Activated naive CD8-positive, alpha-beta T cell treated with anti-CD3 and anti-CD28 coated beads, Interleukin-2, amount 50 U/mL, for 24 hours (primary cell): ENCODE results near the gene UBASH3B.
"Not testable (repeated sequence)": the region's sequence is repeated elsewhere in the genome, so short reads cannot be mapped to it uniquely, and the experiment has no call there.

Source experiments
- ATAC-seq: fragments of 150-1000 bp; cut with Tn5 transposase; one replicate; pipeline ENCODE4 v1.10.0; 2021
- DNase-seq: peaks from one replicate; pipeline ENCODE4 v3.0.0; 2021
- H3K27ac Mint-ChIP-seq: one replicate; pipeline ENCODE4 v1.8.0; 2021; ENCODE audit warnings: mild to moderate bottlenecking, mixed read lengths
- H3K27me3 Mint-ChIP-seq: one replicate; pipeline ENCODE4 v1.8.0; 2021; ENCODE audit warnings: mixed read lengths
- H3K36me3 Mint-ChIP-seq: one replicate; pipeline ENCODE4 v1.8.0; 2021; ENCODE audit warnings: low read depth, mixed read lengths
- H3K4me1 Mint-ChIP-seq: one replicate; pipeline ENCODE4 v1.8.0; 2021; ENCODE audit warnings: mixed read lengths
- H3K4me3 Mint-ChIP-seq: one replicate; pipeline ENCODE4 v1.8.0; 2021; ENCODE audit warnings: mild to moderate bottlenecking, moderate library complexity, mixed read lengths
- H3K9me3 Mint-ChIP-seq: one replicate; pipeline ENCODE4 v1.8.0; 2021; ENCODE audit warnings: mixed read lengths

Gene UBASH3B

GRCh38 chr11:122832297-122832696 is 176.8 kb downstream of the UBASH3B start:
- Mint-ChIP-seq H3K4me1 (peaks cover 44% of the 10 kb centered on the region), H3K27ac (peak overlapping the region; percentile 29)
- DNase-seq, H3K9me3 Mint-ChIP-seq, H3K27me3 Mint-ChIP-seq, H3K4me3 Mint-ChIP-seq, H3K36me3 Mint-ChIP-seq, ATAC-seq: not testable (repeated sequence)

DNA sequence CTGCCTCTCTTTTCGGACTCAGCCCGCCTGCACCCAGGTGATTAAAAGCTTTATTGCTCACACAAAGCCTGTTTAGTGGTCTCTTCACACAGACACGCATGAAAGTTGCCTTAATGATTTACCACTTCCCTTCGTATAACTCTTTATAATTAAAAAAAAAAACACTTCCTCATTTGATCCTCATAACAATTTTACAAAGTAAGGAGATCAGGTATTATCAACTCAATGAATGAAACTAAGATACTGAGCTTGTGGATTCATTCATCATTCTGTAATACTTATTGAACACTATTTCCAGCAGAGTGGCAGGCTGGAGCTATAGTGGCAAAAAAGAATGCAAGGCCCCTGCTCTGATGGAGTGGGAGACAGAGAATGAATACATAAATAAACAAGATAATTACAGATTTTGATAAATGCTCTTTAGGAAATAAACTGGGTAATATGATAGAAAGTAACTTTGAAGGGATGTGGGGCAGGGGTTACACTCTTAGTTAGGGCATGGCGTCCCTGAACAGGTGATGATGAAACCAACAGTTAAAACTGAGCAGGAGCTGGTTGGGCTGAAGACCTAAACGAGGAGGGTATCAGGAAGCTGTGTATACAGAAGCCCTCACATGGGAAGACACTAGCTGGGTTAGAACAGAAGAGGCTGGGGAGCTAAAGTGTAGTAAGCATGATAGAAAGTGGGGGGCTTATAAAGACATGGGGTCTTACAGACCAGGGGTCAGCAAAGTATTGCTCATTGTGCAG is 177.4 kb downstream of the UBASH3B start:
- ATAC-seq (no peak), DNase-seq (no peak)
- Mint-ChIP-seq H3K9me3 (peaks cover 8% of the 10 kb centered on the region), H3K4me1 (peaks cover 50% of the 10 kb centered on the region), H3K27me3 (no peaks in the 10 kb centered on the region), H3K27ac (peak overlapping the region; percentile 29), H3K36me3 (no peaks in the 10 kb centered on the region), H3K4me3 (no peak overlapping the region)

DNA sequence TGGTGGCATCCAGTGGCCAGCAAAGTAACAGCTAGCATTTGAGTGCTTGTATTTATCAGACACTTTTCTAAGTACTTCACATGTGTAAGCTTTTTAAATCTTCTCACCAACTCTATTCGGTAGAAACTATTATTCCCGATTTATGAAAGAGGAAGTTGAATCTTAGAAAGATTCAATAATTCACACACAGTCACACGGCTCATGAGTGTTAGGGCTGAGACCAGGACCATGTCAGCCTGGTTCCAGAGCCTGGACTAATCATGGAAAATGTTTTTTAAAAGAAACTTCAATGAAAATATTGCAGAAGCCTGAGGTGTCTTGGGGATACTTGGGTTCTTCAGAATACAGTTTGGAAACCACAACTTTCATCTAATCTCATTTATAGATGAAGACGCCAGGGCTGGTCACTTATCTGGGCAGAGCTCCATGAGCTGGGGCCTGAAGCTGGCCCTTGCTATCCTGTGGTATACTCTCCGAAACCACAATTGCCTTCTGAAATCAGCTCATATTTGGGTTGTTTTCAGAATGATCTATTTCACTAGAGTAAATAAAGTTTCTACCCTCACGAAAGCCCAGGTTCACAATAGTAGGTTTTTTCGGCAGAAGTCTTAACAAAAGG is 178.4 kb downstream of the UBASH3B start:
- no peak overlapping the region for H3K27ac Mint-ChIP-seq
- peaks cover 8% of the 10 kb centered on the region for H3K9me3 Mint-ChIP-seq
- DNase-seq (no peak), ATAC-seq (no peak)
- H3K4me1 Mint-ChIP-seq: peaks cover 57% of the 10 kb centered on the region
- no peak overlapping the region for H3K4me3 Mint-ChIP-seq
- no peaks in the 10 kb centered on the region for H3K36me3 Mint-ChIP-seq
- no peaks in the 10 kb centered on the region for H3K27me3 Mint-ChIP-seq

DNA sequence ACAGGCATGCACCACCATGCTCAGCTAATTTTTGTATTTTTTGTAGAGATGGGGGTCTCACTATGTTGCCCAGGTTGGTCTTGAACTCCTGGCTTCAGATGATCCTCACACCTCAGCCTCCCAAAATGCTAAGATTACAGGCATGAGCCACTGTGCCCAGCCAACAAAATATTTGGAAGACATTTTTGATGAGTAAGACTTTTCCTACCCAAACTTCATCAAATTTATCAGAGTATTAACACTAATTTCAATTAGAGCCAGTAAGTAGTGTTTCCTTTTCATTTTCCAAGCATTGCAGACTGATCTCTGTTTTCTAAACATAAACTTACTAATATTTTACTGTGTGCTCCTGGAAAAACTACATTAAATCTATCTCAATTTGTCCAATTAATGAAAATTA is 181.4 kb downstream of the UBASH3B start:
- Mint-ChIP-seq H3K27ac (no peak overlapping the region), H3K9me3 (peaks cover 8% of the 10 kb centered on the region), H3K36me3 (peaks cover 8% of the 10 kb centered on the region), H3K4me1 (peaks cover 72% of the 10 kb centered on the region), H3K27me3 (no peaks in the 10 kb centered on the region), H3K4me3 (peak overlapping the region; percentile 31)
- DNase-seq (no peak), ATAC-seq (no peak)

GRCh38 chr11:122837528-122838346 is 182.2 kb downstream of the UBASH3B start:
- Mint-ChIP-seq H3K4me3 (peak overlapping the region; percentile 84), H3K36me3 (peaks cover 13% of the 10 kb centered on the region), H3K4me1 (peaks cover 76% of the 10 kb centered on the region), H3K27me3 (no peaks in the 10 kb centered on the region), H3K9me3 (peaks cover 8% of the 10 kb centered on the region), H3K27ac (peak overlapping the region; percentile 88)
- DNase-seq: no peak
- no peak for ATAC-seq

DNA sequence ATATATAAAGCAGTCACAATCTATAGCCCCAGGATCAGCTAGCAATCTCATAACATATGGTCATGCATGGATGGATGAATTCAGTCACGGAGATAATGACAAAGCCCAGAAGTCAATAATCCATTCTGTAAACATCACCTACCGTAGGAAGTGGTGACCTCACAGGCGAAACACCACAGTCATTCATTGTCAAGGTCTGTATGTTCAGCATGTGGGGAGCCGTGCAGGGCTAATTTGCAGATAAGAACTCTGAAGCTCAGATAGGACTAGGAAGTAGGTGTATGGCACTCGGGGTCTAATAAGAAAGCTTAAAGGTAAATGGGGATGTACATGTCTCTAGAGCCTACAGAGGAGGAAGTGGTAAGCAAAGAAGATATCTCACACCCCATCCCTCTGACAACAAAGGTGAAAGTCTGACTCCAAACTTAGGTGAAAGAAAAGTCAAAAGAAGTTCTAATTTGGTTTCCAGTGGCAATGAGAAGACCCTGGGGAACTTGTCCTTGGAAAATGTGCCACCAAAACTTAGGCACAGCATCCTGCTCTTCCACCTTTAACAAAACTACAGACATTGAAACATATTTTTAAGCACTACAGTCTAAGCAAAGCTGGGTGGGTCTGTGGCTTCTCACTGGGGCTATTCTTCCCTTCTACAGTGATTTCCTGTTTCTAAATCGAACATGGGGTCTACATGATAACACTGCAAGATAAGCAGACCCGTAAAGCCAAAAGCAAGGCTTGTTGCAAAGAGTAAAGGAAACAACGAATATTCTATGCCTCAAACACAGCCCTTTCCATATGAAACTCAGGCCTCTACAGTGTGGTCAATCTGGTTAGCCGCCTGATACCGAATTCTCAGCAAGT is 188.0 kb downstream of the UBASH3B start:
- peak overlapping the region; percentile 90 for H3K27ac Mint-ChIP-seq
- H3K36me3 Mint-ChIP-seq: peaks cover 27% of the 10 kb centered on the region
- H3K9me3 Mint-ChIP-seq: no peaks in the 10 kb centered on the region
- peak overlapping the region; percentile 72 for H3K4me3 Mint-ChIP-seq
- DNase-seq (peak; percentile 49), ATAC-seq (peak; percentile 74)
- H3K27me3 Mint-ChIP-seq: no peaks in the 10 kb centered on the region
- peaks cover 80% of the 10 kb centered on the region for H3K4me1 Mint-ChIP-seq

DNA sequence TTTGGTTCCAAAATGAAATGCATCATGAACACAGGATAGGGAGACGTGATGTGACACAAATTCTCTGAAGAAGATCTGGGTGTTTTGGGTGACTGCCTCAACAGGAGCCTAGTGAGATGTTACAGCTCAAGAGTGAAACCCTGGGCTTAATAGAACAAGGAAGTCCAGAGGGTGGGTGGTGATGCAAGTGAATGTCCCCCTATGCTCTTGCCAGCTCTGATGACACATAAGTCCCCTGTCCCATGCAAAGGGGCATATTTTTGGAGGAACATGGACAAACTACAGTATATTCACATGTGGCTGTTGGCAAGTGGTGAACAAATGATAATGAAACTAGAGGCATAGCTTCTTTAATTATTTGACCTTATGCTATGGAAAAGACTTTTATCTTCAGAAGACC is 191.9 kb downstream of the UBASH3B start:
- no peaks in the 10 kb centered on the region for H3K27me3 Mint-ChIP-seq
- H3K27ac Mint-ChIP-seq: peak overlapping the region; percentile 97
- H3K4me3 Mint-ChIP-seq: peak overlapping the region; percentile 35
- DNase-seq (no peak), ATAC-seq (no peak)
- peaks cover 39% of the 10 kb centered on the region for H3K36me3 Mint-ChIP-seq
- peaks cover 97% of the 10 kb centered on the region for H3K4me1 Mint-ChIP-seq
- H3K9me3 Mint-ChIP-seq: no peaks in the 10 kb centered on the region

GRCh38 chr11:122848186-122848585 is 192.7 kb downstream of the UBASH3B start:
- H3K27me3 Mint-ChIP-seq: no peaks in the 10 kb centered on the region
- DNase-seq (no peak), ATAC-seq (no peak)
- H3K4me1 Mint-ChIP-seq: peaks cover 95% of the 10 kb centered on the region
- H3K36me3 Mint-ChIP-seq: peaks cover 42% of the 10 kb centered on the region
- H3K4me3 Mint-ChIP-seq: no peak overlapping the region
- H3K27ac Mint-ChIP-seq: peak overlapping the region; percentile 97
- H3K9me3 Mint-ChIP-seq: no peaks in the 10 kb centered on the region

- DNase-seq: peak; percentile 71
- Mint-ChIP-seq H3K4me3 (peak overlapping the region; percentile 65), H3K27ac (peak overlapping the region; percentile 97), H3K9me3 (no peaks in the 10 kb centered on the region), H3K27me3 (no peaks in the 10 kb centered on the region), H3K4me1 (peaks cover 90% of the 10 kb centered on the region), H3K36me3 (peaks cover 44% of the 10 kb centered on the region)
- ATAC-seq: peak; percentile 73
Measured at GRCh38 chr11:122850076-122850631, 194.6 kb downstream of the UBASH3B start.

DNA sequence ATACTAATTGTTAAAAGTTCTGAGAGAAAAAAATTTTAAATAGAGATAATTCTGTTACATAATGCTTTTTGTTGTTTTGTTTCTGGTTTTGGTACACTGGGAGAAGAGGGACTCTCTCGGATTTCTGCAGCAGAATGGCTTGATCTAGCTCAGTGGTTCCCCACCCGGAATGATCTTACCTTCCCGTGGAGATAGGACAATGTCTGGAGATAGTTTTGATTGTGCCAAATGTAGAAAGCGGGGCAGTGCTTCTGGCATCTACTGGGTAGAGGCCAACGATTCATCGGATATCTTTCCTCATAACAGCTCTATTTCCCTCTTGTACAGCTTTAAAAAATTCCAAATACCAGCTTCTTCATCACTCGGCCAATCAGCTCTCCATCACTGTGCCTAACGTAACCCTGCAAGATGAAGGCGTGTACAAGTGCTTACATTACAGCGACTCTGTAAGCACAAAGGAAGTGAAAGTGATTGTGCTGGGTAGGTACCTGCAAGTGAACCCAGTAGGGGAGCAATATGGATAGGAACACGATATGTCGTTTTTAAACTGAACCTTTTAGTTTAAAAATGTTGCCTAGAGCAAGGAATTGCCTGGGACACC is 195.9 kb downstream of the UBASH3B start:
- DNase-seq (no peak), ATAC-seq (no peak)
- Mint-ChIP-seq H3K9me3 (no peaks in the 10 kb centered on the region), H3K27me3 (no peaks in the 10 kb centered on the region), H3K36me3 (peaks cover 51% of the 10 kb centered on the region), H3K27ac (peak overlapping the region; percentile 97), H3K4me3 (peak overlapping the region; percentile 68), H3K4me1 (peaks cover 93% of the 10 kb centered on the region)

DNA sequence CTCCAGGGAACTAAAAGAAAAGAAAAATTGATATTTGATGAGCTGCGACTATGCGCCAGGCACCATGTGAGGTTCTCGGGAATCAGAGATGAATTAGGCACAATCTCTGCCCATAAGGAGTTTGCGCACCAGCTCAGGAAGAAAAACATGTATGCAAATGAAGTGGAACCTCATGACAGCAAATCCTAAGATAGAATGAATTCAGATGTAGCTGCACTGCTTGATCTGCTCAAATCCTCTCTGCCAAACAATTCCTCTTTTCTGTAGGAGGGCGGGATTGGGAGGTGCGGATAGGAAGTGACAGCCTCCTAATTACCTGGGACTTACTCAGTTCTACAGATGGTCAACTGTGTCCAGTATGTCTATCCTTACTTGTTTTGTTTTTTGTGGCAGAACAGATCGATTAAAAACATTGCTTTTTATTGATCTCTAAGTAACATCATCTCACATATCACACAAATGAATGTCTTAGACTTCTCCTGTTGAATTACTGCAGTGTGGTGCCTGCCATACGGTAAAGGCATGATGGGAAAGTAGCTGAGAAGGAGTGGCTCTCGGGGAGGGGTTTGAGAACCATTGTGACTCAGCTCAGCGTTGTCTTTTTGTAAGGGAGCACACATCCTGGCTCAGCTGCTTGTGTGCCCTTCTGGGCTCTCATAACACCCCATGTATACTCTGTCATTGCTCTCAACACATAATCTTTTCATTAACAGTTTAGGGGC is 196.7 kb downstream of the UBASH3B start:
- Mint-ChIP-seq H3K27ac (peak overlapping the region; percentile 97), H3K36me3 (peaks cover 55% of the 10 kb centered on the region), H3K4me1 (peaks cover 93% of the 10 kb centered on the region), H3K9me3 (no peaks in the 10 kb centered on the region), H3K27me3 (peaks cover 3% of the 10 kb centered on the region), H3K4me3 (peak overlapping the region; percentile 68)
- peak; percentile 45 for DNase-seq
- peak; percentile 21 for ATAC-seq

DNA sequence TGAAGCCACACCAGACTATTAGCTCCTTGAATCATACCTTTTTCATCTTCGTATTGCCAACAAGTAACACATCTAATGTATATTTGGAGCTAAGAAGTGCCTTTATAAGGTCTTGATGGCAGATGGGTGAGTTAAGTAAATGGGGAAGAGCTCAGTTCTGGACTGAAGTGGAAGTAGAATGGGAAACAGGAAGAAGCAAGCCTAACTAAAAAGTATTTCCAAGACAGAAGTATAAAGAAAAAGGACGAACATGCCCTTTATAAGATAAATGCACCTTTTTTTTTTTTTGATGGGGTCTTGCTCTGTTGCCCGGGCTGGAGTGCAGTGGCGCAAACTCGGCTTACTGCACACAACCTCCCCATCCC is 197.3 kb downstream of the UBASH3B start:
- peak overlapping the region; percentile 97 for H3K27ac Mint-ChIP-seq
- peaks cover 3% of the 10 kb centered on the region for H3K27me3 Mint-ChIP-seq

DNA sequence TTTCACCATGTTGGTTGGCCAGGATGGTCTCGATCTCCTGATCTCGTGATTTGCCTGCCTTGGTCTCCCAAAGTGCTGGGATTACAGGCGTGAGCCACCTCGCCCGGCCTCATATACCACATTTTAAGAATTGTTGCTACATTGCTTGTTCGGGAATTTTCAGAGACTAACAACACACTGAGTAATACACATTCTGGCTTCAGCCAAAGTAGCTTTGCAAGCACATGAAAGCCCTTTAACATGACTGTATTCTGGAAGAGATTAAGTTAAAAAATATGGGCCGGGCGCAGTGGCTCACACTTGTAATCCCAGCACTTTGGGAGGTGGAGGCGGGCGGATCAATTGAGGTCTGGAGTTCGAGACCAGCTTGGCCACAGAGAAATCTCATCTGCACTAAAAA is 197.7 kb downstream of the UBASH3B start:
- DNase-seq (no peak), ATAC-seq (no peak)
- Mint-ChIP-seq H3K4me3 (no peak overlapping the region), H3K27ac (peak overlapping the region; percentile 40), H3K9me3 (no peaks in the 10 kb centered on the region), H3K27me3 (peaks cover 3% of the 10 kb centered on the region), H3K4me1 (peaks cover 92% of the 10 kb centered on the region), H3K36me3 (peaks cover 63% of the 10 kb centered on the region)

More for the DNA sequence above, 197.3 kb downstream of the UBASH3B start:
- no peak for ATAC-seq
- Mint-ChIP-seq H3K9me3 (no peaks in the 10 kb centered on the region), H3K4me1 (peaks cover 93% of the 10 kb centered on the region), H3K4me3 (peak overlapping the region; percentile 68), H3K36me3 (peaks cover 60% of the 10 kb centered on the region)
- no peak for DNase-seq
